ENCODE results near the gene NOP9.
A peak's percentile ranks its signal among the peaks of the same experiment; 100 is the strongest.

NOP9 gene

DNA sequence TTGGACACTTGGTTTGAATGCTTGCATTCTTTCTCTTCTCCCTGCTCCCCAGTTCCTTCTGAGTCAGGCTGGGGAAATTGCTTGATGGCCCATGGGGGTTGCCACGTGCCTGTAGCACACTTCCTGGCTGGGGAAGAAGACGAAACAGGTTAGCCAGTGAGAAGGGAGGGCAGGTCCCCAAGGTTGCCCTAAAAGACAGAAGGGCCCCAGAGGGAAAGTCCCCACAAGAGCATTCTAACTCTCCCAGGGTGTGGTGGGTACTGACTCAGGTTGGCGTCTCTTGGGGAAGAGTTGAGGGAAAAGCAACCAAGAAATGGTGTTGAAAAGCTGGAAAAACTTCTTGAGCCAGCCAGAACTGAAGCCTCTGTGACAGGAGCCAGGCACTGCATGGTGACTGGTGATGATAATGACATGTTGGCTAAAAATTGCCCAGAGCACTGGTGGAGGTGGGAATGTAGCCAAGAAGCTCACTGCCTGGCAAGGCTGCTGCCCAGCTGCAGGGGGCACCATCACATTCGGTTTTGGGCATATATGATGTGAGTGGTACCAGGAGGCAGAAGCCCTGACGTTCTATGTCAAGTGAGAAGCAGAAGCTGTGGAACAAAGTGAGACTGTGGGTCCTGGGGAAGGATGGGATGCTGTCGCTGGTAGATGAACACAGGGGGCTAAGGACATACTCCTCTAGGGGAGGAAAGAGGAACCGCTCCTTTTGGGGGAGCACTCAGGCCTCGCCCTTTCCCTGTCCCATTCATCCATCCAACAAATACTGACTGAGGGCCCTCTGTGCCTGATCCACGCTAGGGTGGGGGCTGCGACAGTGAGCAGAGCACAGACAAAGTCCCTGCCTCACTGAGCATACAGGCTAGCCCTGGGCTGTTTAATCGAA is 20.1 kb upstream of the NOP9 start:
- FAIRE-seq: peak; percentile 70
- no peak for DNase-seq (ENCODE audit: insufficient read length, low spot score)
- no peak for TF ChIP-seq PAX5 (IDR thresholded peaks at IDR 0.05; ENCODE audit: insufficient read depth, low read length, severe bottlenecking)
- TF ChIP-seq SPI1 (IDR thresholded peaks at IDR 0.05; ENCODE audit: low read depth, low read length): peak; percentile 72
- no peak for TF ChIP-seq POLR2AphosphoS5 (IDR thresholded peaks at IDR 0.05; ENCODE audit: low read depth, low read length)
- TF ChIP-seq TAF1 (IDR thresholded peaks at IDR 0.05; ENCODE audit: low read depth, low read length): no peak
- no peak for TF ChIP-seq POLR2A (IDR thresholded peaks at IDR 0.05; ENCODE audit: low read depth, low read length)
- TF ChIP-seq POU2F2 (IDR thresholded peaks at IDR 0.05; ENCODE audit: low read depth, low read length): no peak

DNA sequence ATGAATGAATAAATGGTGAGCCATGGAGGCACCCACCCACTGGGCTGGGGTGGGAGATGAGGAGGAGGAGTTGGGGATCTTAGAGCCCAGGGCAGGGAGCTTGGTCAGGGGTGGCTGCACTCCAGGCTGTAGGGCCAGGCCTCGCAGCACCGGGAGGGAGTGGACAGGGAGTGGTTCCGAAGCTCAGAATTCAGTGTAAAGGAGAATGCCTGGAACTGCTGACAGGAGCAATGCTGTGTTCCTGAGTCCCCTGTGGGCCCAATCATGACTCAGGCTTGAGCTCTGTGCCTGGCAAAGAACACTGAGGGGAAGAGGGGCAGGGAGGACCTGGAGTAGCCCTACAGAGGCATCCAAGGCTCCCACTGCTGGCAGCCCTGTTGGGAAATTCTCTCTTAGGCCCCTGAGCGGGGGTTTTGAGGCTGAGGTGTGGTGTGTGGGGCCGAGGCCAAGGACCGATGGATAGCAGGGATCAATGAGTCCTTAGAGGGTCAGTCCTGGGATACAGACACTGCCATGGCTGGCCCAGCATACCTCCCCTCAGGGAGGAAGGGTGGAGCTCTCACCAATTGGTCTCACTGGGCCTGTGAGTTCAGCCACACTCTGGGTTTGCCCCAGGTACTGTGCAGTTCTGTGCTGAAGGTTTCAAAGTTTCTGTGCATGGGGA is 18.7 kb upstream of the NOP9 start:
- DNase-seq (ENCODE audit: insufficient read length, low spot score) (no peak), FAIRE-seq (no peak)
- TF ChIP-seq POU2F2 (IDR thresholded peaks at IDR 0.05; ENCODE audit: low read depth, low read length) (no peak), SPI1 (IDR thresholded peaks at IDR 0.05; ENCODE audit: low read depth, low read length) (no peak), POLR2AphosphoS5 (IDR thresholded peaks at IDR 0.05; ENCODE audit: low read depth, low read length) (no peak), POLR2A (IDR thresholded peaks at IDR 0.05; ENCODE audit: low read depth, low read length) (no peak), PAX5 (IDR thresholded peaks at IDR 0.05; ENCODE audit: insufficient read depth, low read length, severe bottlenecking) (no peak), TAF1 (IDR thresholded peaks at IDR 0.05; ENCODE audit: low read depth, low read length) (no peak)

DNA sequence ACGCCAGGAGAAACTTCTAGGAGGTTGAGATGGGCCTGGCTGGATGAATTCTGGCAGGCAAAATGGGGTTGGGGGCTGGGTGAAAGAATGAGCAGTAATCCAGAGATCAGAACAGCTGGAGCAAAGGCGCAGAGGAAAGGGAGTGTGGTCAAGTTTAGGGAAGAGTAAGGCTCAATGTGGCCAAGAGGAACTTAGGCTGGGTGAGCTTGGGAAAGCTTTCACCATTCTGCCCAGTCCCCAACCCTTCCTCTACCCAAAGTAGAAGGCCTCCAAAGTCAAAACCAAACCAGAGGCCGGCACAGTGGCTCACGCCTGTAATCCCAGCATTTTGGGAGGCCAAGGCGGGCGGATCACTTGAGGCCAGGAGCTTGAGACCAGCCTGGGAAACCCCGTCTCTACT is 18.0 kb upstream of the NOP9 start:
- no peak for FAIRE-seq
- TF ChIP-seq POU2F2 (IDR thresholded peaks at IDR 0.05; ENCODE audit: low read depth, low read length) (no peak), PAX5 (IDR thresholded peaks at IDR 0.05; ENCODE audit: insufficient read depth, low read length, severe bottlenecking) (no peak), POLR2A (IDR thresholded peaks at IDR 0.05; ENCODE audit: low read depth, low read length) (no peak), POLR2AphosphoS5 (IDR thresholded peaks at IDR 0.05; ENCODE audit: low read depth, low read length) (no peak), TAF1 (IDR thresholded peaks at IDR 0.05; ENCODE audit: low read depth, low read length) (no peak), SPI1 (IDR thresholded peaks at IDR 0.05; ENCODE audit: low read depth, low read length) (no peak)
- DNase-seq (ENCODE audit: insufficient read length, low spot score): no peak

DNA sequence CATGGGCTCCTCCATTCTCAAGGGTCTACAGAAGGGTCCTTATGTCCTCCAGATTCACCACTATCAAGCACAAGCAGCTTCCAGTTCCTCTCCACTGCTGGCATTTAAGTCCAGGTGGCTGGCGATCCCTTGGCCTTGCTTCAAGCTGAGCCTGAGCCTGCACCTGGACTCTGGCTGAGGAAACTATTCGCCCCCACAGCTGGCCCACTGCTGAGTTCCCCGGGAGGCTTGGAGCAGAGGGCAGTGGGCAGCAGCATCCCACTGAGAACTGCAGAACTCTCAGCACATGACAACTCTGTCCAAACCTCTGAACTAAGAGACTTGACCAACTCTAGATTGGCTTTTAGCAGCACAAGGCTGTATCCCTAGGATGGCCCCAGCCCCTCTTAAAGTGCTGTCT is 16.9 kb upstream of the NOP9 start:
- TF ChIP-seq POU2F2 (IDR thresholded peaks at IDR 0.05; ENCODE audit: low read depth, low read length) (no peak), POLR2A (IDR thresholded peaks at IDR 0.05; ENCODE audit: low read depth, low read length) (no peak)
- FAIRE-seq (no peak), DNase-seq (ENCODE audit: insufficient read length, low spot score) (no peak)

DNA sequence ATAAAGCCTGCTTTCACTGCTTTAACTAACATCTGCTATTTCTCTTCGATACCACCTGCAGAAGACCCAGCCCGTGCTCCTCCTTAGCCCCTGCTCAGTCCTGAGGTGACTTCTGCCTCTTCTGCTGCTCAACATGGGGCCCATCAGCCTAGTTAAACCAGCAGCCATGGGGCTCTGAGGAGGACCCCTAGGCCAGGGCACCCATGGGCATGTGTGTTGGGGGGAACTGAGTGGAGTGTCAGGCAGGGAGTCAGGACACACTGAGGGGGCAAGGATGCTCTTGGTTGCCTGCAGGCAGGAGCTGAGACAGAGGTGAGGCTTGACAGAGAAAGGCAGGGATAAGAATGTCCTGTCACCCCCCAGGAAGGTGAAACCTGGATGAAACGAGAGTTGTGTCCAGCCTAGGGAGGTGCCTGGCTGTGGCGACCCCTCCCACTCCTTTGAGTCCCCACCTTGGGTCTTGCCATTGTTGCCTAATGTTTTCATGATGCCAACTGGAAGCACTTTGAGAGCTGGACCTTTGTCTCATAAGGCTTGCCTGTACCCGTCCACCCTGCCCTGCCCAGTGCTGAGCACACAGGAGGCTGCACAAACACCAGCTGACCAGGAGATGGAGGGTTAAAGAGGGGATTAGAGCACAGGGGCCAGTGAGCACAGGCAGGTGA is 15.7 kb upstream of the NOP9 start:
- FAIRE-seq (no peak), DNase-seq (ENCODE audit: insufficient read length, low spot score) (no peak)
- TF ChIP-seq SPI1 (IDR thresholded peaks at IDR 0.05; ENCODE audit: low read depth, low read length): no peak
- no peak for TF ChIP-seq TAF1 (IDR thresholded peaks at IDR 0.05; ENCODE audit: low read depth, low read length)
- TF ChIP-seq PAX5 (IDR thresholded peaks at IDR 0.05; ENCODE audit: insufficient read depth, low read length, severe bottlenecking): no peak
- no peak for TF ChIP-seq POLR2AphosphoS5 (IDR thresholded peaks at IDR 0.05; ENCODE audit: low read depth, low read length)

DNA sequence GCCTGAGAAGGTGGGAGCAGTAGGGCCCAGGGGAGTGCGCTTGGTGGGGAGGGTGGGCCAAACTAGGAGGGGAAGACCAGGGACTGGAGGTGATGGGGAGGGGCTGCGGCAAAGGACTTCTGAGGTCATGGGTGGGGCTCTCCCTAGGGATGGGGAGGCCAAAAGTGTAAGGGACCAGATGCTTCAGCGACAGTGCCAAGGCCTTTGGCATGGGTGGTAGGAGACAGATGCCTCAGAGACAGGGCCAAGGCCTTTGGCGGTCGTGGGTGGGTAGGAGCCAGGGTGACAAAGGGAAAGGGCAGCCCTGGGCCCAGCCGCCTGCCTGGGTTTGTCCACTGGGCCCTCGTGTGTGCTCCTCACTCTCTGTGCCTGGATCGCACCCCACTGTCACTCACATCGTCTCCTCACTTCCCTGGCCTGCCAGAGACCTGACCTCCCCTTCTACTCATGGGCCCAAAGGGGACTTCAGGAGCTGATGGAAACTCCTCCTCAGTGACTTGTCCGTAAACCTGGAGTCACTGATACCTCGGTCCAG is 15.1 kb upstream of the NOP9 start:
- no peak for DNase-seq (ENCODE audit: insufficient read length, low spot score)
- TF ChIP-seq SPI1 (IDR thresholded peaks at IDR 0.05; ENCODE audit: low read depth, low read length) (no peak), POLR2AphosphoS5 (IDR thresholded peaks at IDR 0.05; ENCODE audit: low read depth, low read length) (no peak), POLR2A (IDR thresholded peaks at IDR 0.05; ENCODE audit: low read depth, low read length) (no peak), POU2F2 (IDR thresholded peaks at IDR 0.05; ENCODE audit: low read depth, low read length) (no peak)
- no peak for FAIRE-seq

DNA sequence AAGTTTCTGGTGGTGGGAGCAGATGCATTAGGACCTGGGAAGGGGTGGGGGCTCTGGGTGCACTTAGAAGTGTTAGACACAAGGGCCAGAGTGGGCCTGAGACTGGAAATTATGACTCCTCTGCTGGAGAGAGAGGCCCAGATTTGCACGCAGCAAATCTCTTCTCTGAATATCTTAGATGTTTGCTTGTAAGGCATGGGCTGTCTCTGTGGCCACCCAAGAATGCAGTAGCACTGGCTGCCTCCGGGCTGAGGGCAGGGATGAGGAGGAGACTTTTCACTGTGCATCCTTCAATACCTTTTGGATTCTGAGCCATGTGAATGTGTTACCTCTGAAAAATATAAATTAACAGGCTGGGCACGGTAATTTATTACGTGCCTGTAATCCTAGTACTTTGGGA is 14.3 kb upstream of the NOP9 start:
- TF ChIP-seq SPI1 (IDR thresholded peaks at IDR 0.05; ENCODE audit: low read depth, low read length) (no peak), POLR2AphosphoS5 (IDR thresholded peaks at IDR 0.05; ENCODE audit: low read depth, low read length) (no peak), POU2F2 (IDR thresholded peaks at IDR 0.05; ENCODE audit: low read depth, low read length) (no peak)
- FAIRE-seq (no peak), DNase-seq (ENCODE audit: insufficient read length, low spot score) (no peak)

DNA sequence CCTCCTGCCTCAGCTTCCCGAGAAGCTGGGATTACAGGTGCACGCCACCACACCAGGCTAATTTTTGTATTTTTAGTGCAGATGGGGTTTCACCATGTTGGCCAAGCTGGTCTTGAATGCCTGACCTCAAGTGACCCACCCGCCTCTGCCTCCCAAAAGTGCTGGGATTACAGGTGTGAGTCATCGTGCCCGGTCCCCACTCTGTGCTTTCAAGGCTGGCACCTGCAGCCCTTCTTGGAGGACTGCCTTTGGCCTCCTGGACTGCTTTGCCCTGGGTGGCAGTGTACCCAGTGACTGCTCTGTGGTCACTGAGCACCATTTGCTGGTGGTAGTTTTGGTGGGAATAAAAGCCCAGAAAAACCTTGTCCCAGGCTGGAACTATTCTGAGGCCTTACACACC is 12.7 kb upstream of the NOP9 start:
- TF ChIP-seq SPI1 (IDR thresholded peaks at IDR 0.05; ENCODE audit: low read depth, low read length) (no peak), PAX5 (IDR thresholded peaks at IDR 0.05; ENCODE audit: insufficient read depth, low read length, severe bottlenecking) (no peak), POLR2A (IDR thresholded peaks at IDR 0.05; ENCODE audit: low read depth, low read length) (no peak), TAF1 (IDR thresholded peaks at IDR 0.05; ENCODE audit: low read depth, low read length) (no peak), POLR2AphosphoS5 (IDR thresholded peaks at IDR 0.05; ENCODE audit: low read depth, low read length) (no peak), POU2F2 (IDR thresholded peaks at IDR 0.05; ENCODE audit: low read depth, low read length) (no peak)
- FAIRE-seq (no peak), DNase-seq (ENCODE audit: insufficient read length, low spot score) (no peak)

DNA sequence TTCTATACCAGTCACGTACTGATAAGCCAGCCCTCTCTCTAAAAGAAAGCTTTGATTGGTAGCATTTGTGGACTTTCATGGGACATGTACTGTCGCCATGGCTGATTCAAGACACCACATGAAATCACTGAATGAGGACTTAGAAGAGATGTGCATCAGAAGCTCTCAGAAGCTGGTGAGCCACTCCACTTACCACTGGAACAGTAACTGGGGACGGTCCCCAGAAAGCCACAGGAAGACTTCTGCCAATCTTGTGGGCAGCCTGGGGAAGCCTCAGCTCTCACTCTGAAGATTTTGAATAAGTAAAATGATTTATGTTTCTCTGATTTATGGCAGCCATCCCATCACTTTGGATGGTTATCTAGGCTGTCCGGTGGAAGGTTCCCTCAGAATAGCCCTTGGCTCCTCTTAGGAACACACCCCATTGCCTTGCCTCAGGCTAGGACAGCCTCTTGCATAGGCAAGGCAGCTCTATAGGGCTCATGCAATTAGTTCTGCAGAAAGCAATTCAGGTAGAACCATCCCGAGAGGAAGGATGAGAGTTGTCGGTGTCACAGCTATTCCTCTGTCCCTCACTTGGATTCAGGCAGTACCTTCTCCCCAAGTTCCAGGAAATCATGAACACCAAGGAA is 9.9 kb upstream of the NOP9 start:
- TF ChIP-seq POLR2A (IDR thresholded peaks at IDR 0.05; ENCODE audit: low read depth, low read length): no peak
- TF ChIP-seq TAF1 (IDR thresholded peaks at IDR 0.05; ENCODE audit: low read depth, low read length): no peak
- TF ChIP-seq POLR2AphosphoS5 (IDR thresholded peaks at IDR 0.05; ENCODE audit: low read depth, low read length): no peak
- TF ChIP-seq PAX5 (IDR thresholded peaks at IDR 0.05; ENCODE audit: insufficient read depth, low read length, severe bottlenecking): no peak
- TF ChIP-seq SPI1 (IDR thresholded peaks at IDR 0.05; ENCODE audit: low read depth, low read length): no peak
- FAIRE-seq (no peak), DNase-seq (ENCODE audit: insufficient read length, low spot score) (no peak)

Measured in GM12891 (cell line).